Vagina (tissue), 2 donors: ENCODE measurements around the gene CFAP251.

ENCODE experiments used
- CTCF ChIP-seq, 3 experiments: fragments of 450-650 bp in 2 of 3; fragments of 200-600 bp in 1 of 3; sonication (generic) in 1 of 3; IDR thresholded peaks; one replicate each; pipeline ENCODE4 v1.5.1; 2017 to 2019; ENCODE audit warnings: antibody characterized with exemption in 3 of 3, mild to moderate bottlenecking in 2 of 3, moderate library complexity in 2 of 3
- POLR2A ChIP-seq, 2 donors: fragments of 450-650 bp; IDR thresholded peaks; one replicate each; pipeline ENCODE4 v1.6.1; 2017; ENCODE audit warnings: antibody characterized with exemption in 2 of 2, mild to moderate bottlenecking in 2 of 2, moderate library complexity in 2 of 2
- POLR2AphosphoS5 ChIP-seq, 2 donors: sonication (generic); formaldehyde crosslinking; IDR thresholded peaks; one replicate each; pipeline ENCODE4 v1.9.0; 2017; ENCODE audit warnings: antibody characterized with exemption in 2 of 2, mild to moderate bottlenecking in 2 of 2, low read depth in 1 of 2; ENCODE audit not compliant: insufficient read depth in 1 of 2

GRCh38 chr12:121911824-121912585, 6.4 kb upstream of the CFAP251 start:
- TF ChIP-seq POLR2A (IDR thresholded peaks at IDR 0.05) (no peak), CTCF (IDR thresholded peaks at IDR 0.05) (no peak), POLR2AphosphoS5 (IDR thresholded peaks at IDR 0.05; ENCODE audit: insufficient read depth in 1 of 2, low read depth in 1 of 2) (no peak)
